Stimulated activated CD4-positive, alpha-beta T cell treated with anti-CD3 and anti-CD28 coated beads, Interleukin-1b, Interleukin-23, amount 100 ng/mL, for 4 hours (primary cell): Measurements from ENCODE around the gene LCE1E.

Experiments used
- DNase-seq, 2 donors: peaks; one replicate each; pipeline ENCODE4 v3.0.0-alpha.2; 2020; ENCODE audit warnings: low read depth in 2 of 2

Gene LCE1E, protein sequence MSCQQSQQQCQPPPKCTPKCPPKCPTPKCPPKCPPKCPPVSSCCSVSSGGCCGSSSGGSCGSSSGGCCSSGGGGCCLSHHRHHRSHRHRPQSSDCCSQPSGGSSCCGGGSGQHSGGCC

DNA sequence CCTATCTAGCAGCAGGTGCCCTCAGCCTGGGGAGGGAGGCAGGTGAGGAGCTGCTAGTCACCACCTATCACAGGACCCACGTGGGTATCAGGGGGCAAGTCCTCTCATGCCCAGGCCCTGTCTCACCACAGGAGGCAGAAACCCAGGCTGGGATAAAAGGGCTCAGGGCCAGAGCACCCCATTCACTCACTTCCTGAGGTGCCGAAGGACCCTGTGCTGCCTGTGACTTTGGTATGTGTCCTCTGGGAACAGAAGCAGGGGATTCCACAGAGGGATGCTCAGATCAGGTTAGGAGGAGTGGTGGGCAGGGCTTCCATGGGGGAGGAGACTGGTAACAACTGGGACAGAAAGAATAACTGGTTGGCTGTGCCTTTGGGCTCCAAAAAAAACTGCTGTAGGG lies at the start of gene LCE1E:
TSS of gene LCE1E (plus strand) at position 181 of the 400 bp plus-strand sequence. CDS start 1,043 bp downstream, outside the sequence.
- no peak for DNase-seq

DNA sequence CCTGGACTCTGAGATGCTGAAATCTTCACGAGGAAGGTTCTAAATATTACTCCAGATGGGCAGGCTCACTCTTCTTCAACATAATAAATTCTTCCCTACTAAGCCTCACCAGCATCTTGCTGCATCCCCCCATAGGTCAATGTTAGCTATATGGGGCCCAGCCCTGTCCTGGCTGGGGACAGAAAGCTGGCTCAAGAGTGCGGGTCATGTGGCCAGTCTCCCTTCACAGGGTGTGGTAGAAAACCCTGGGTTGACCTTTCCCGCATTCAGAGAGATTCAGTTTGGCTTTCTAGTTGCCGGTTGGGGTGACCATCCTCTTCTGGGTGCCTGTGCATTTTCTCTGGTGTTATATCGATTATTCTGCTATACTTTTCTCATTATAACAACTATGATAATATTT lies 48.1 kb upstream of the LCE1E start:
- DNase-seq: no peak

DNA sequence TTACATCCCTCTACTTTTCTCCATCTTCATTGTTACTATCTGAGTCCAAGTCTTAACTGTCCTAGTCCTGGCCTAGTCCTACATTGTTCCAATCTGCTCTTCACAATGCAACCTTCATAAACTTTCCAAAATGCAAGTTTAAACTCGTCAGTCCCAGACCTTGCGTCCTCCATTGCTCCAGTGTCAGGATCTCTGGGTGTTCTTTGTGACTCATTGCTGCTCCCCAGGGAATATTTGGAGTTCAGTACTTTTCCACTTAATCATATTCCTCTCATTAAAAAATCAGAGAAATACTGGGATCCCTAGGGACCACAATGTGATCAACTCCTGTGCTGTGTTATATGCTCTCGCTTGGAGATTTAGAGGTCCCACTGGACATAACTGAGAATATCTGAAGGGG lies 46.2 kb upstream of the LCE1E start:
- DNase-seq: no peak

DNA sequence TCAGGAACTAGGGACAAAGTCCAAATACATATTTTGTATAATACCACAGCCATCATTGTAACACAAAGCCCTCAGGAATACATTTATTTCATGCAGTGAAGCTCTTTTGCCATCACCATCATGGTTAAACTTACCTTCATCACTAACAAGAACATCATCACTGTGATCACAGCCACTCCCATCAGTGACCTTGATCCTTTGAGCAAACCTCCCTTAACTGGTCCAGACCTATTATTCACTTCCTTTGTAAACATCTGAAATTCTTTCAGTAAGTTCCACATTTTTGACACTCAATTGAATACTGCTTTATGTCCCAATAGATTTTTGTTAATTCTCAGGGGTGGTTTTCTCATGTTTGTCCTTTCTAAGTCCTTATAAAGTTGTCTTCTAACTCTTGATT lies 44.4 kb upstream of the LCE1E start:
- DNase-seq: no peak

DNA sequence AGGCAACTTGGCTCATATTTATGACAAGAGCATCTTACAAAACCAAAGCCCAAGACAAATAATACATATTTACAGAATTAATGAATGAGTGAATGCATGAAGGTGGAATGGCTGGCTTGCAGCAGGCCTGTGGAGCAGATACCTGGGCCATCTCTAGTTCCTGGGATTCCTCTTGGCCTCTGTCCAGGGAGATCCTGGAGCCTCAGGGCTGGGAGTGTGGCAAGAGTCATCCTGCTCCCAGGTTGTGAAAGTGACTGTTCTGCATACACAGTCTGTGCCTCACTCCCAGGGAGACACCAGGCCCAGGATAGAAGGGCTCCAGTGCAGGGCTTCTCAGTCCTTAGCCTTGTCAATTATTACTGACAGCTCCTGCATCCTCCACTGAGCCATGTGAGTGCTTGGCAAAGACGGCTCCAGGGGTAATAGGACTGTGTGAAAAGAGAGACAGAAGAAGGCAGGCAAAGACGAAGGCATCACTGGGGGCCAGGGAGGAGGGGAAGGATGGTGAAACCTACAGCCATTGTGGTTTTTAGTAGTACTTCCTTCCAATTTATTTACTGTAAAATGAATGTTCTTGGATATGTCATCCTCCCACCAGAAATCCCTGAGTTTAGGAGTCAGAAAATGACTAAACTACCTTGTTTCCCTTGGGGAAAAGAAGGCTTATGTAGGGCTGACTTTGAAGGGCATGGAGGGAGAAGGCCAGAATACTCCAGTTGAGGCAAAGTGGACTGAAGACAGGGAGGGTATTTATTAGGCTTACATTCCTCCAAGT lies 42.5 kb upstream of the LCE1E start:
- no peak for DNase-seq

DNA sequence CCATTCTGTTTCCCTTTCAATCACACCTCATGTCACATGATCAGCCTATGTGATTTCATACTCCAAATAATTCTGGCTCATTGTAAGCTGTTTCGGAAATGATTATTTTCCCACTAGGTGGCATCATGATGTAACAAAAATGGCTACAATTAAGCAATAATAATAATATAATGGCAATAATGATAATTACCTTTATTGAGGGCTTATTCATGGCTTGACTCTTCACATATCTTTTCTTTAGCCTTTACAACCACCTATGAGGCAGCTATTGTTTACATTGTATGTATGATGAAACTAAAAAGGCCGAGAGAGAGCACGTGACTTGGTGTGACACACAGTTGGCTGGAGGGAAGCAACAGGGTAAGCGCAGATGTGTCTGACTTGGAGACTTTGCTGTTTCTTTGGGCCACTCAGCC lies 40.8 kb upstream of the LCE1E start:
- DNase-seq: no peak

DNA sequence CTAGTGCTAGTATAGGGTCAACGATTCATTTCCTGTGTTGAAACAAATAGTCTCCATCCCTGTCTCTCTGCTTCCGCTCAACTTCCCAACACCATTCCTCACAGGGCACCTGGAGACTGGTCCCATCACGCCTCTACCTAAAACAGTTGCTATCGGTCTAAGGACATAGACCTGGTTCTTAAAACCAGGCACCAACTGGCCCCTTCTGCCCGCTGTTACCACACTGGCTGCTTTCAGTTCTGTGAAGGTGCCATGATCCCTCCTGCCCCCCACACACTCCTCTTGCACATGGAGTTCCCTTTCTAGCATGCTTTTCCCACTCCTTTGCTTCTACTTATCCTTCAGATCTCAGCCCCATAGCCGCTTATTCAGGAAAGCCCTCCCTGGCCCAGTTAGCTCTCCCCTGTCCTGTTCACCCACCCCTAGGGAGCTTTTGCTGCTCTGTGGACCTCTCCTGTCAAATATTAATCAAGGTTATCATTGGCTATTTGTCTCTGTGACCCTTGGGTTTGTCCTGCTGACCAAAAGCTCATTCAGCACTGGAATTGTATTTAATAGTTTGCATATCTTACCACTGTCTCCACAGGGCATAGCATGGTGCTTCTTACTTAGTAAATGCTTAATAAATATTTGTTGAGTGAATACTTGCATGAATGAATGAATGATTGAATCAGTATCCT lies 40.2 kb upstream of the LCE1E start:
- no peak for DNase-seq

DNA sequence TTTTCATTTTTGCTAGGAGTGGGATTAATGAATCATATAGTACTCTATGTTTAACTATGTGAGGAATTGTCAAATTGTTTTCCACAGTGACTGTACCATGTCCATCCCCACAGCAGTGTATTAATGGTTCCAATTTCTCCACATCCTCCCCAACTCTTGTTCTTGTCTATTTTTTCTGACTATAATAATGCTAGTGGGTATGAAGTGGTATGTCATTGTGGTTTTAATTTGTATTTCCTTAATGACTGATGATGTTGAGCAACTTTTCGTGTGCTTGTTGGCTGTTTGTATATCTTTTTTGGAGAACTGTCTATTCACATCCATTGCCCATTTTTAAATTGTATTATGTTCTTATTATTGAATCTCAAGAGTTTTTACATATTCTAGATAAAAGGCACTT lies 38.2 kb upstream of the LCE1E start:
- DNase-seq: no peak

DNA sequence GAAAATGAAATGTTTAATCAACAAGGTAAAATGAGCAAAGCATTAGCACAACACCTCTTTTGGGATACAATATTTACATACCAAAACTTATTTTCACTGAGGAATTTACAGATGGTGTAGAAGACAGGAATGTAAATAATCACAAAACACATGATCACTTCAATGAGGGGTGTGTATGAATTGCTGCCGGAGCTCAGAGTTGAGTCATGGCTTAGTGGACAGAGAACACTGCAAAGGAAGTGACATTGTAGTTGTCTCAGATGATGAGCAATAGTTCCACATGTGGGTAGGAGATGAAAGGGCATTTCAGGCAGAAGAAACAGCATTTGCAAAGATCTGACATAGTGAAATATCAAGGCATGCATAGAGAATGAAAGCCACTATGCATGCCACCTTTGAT lies 33.8 kb upstream of the LCE1E start:
- DNase-seq: no peak

DNA sequence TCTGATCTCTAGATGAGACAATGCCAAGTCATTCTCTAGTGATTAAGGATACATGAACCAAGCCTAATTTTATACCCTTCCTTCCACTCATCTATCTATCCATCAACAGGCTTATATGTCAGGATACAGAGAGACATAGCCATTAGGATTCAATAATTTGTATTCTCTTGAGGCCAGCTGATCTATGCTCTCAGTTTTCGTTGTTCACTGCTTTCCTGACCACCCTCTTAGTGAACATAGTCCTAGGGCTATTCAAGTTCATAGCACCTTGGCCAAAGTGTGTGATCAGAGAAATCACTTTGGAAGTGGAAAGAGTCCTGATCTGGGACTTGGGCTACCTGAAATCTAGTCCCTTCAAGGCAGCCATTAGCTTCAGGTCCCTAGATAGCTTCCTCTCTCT lies 32.5 kb upstream of the LCE1E start:
- no peak for DNase-seq

DNA sequence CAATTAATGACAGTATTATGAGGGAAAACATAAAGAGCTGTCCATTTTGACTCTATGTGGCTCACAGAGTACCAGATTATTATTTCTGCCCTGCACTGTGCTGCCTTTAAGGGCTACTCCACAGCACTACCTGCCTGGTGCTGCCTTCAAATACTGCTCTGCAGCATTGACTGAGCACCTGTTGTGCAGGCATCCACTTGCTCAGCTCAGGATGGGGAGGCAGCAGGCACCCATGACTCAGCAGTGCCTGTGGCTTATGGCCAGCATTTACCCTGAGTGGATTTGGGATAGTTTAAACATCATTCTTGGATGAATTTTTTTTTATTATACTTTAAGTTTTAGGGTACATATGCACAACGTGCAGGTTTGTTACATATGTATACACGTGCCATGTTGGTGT lies 29.2 kb upstream of the LCE1E start:
- DNase-seq: no peak

DNA sequence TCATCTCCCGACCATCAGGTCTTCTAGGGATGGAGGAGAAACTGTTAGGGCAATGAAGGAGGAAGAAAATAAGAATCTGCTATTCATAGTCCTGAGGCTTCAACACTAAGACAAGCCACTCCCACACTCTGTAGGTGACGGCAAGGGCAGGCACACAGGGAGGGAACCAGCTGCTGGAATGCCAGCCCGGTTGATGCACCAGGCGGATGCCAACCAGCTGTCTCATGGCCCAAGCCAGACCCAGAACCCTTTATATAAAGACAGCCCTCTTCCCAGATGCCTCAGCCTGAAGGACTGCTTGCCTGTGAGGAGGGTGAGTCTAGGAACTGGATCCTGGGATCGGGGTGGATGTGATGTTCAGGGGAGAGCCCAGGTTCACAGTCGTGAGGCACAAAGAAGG lies 28.3 kb upstream of the LCE1E start, which contains the start of gene KPRP:
TSS of gene KPRP (plus strand) at position 279 of the 400 bp plus-strand sequence. CDS start 1,564 bp downstream, outside the sequence.
- DNase-seq: no peak

DNA sequence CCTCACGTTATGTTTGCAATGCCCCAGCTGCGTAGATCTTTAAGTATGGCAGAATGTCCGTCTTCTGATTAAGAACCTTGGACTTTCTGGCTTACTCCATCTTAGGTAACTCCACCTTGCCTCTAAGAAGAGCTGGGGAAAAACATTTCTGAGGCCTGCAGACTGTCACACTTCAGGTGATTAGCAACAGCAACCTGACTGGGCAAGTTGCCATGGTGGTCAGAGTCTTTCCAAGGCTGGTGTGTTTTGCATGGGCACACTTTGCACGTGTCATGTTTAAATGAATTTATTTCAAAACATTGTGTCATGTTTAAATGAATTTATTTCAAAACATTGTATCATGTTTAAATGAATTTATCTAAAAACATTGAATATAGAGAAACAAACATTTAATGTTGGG lies 27.4 kb upstream of the LCE1E start:
- DNase-seq: no peak

DNA sequence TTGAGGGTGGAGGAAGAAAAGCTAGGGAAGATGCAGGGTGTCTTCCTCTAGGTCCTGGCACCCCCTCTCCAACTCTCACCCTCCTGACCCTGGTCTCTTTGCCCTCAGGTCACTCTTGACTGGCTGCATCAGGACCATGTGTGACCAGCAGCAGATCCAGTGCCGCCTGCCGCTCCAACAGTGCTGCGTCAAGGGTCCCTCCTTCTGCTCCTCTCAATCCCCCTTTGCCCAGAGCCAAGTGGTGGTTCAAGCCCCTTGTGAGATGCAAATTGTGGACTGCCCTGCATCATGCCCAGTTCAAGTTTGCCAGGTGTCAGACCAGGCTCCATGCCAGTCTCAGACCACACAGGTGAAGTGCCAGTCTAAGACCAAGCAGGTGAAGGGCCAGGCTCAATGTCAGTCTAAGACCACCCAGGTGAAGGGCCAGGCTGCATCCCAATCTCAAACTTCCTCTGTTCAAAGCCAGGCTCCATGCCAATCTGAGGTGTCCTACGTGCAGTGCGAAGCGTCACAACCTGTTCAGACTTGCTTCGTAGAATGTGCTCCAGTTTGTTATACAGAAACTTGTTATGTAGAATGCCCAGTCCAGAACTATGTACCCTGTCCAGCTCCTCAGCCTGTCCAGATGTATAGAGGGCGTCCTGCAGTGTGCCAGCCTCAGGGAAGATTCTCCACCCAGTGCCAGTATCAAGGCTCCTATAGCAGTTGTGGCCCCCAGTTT lies 26.4 kb upstream of the LCE1E start:
- DNase-seq: no peak

DNA sequence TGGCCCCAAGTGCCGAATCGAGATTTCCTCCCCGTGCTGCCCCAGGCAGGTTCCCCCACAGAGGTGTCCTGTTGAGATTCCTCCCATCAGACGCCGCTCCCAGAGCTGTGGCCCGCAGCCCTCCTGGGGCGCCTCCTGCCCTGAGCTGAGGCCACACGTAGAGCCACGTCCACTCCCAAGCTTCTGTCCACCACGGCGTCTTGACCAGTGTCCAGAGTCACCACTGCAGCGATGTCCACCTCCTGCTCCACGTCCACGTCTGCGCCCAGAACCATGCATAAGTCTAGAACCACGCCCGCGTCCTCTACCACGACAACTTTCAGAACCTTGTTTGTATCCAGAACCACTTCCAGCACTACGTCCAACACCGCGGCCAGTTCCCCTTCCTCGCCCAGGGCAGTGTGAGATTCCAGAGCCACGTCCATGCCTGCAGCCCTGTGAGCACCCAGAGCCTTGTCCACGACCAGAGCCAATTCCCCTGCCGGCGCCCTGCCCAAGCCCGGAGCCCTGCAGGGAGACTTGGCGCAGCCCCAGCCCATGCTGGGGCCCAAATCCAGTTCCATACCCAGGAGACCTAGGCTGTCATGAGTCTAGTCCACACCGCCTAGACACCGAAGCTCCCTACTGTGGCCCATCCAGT lies 25.4 kb upstream of the LCE1E start:
- DNase-seq: no peak

DNA sequence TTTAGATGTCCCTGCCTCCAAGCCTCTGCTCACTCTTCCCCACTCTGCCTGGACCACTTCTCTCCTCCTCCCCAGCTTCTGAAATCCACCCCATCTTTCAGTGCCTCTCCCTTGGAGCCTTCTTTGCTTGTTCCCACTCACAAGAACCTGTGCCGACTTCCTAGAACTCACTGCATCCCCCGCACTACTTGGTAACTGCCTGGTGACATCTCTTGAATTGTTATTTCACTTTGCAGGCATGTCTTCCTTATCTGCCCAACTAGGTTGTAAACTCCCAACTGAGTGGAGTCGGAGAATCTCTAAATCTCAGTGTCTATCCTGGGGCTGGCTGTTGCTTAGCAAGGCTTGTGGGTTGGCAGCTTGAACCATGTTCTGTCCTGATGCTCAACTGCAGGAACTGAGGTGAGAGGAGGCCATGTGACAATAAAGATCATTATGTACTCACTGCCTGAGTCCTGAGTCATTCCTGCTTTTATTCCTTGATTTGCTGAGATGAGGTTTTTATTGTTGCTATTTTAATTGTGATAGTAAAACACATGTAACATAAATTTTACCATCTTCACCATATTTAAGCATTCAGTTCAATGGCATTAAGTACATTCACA lies 24.3 kb upstream of the LCE1E start:
- DNase-seq: no peak

DNA sequence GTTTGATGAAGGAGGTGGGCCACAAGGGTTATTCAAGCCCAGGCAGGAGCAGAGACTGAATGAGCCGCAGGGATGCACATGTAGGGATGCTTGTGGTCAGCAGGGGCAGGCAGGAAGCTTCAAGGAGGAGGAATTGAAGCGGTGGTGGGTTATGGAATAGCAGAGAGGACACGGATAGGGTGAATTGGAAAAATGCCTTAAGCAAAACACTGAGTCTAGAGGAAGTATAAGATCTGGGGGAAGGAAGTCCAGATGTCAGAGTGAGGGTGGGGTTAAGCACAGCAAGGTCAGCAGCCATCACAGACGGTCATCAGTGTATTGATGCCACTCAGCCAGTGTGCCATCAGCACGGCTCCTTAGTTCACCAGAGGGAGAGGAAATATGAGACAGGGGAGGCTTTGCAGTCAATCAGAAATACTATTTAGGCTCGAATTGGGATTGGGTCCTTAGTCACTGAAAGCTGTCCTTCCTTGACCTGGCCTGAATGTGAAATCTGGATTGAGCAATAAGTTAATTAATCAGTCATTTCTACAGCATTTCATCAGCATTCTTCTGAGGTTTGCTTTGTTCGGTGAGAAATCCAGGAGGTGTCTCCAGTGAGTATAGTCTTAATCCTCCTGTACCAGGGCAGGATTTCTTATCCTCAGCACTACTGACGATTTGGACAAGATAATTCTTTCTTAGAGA lies 17.1 kb upstream of the LCE1E start:
- DNase-seq: no peak

DNA sequence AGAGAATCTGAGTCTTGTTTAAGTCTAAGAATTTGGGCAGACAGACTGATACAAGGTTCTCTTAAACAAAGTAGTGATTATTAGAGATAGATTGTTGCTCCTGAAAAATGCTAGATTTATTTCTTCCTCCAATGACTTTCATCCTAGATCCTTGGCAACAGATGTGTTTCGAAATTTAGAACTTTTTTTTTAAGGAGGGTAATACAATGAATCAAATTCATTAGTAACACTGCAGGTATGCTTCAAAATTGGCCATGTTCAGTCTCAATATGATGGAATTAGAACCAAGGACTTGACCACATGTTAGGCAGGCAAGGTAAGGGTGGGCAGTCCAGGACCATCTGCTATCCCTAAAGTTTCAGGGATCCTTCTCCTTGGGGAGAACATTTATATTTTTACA lies 15.6 kb upstream of the LCE1E start:
- no peak for DNase-seq

DNA sequence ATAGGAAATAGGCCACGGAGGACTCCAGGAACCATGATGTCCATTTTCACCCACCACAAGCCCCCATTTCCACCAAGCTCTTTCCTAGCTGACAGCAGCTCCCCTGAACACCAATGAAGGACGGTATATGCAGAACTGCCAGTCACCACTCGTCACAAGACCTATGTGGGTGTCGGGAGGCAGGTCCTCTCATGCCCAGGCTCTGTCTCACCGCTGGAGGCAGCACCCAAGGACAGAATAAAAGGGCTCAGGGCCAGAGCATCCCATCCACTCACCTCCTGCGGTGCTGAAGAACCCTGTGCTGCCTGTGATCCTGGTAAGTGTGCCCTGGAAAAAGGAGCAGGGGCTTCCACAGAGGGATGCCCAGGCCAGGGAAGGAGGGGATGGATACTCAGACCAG lies 11.2 kb upstream of the LCE1E start, which contains the start of gene LCE1F:
TSS of gene LCE1F (plus strand) at position 266 of the 400 bp plus-strand sequence. CDS start 1,232 bp downstream, outside the sequence.
- no peak for DNase-seq

DNA sequence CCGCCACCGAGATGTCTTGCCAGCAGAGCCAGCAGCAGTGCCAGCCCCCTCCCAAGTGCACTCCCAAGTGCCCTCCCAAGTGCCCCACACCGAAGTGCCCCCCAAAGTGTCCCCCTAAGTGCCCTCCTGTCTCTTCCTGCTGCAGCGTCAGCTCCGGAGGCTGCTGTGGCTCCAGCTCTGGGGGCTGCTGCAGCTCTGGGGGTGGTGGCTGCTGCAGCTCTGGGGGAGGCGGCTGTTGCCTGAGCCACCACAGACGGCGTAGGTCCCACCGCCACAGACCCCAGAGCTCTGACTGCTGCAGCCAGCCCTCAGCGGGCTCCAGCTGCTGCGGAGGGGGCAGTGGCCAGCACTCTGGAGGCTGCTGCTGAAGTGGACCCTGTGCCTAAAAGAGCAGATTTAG lies 9.7 kb upstream of the LCE1E start:
- DNase-seq: no peak
